Stimulated activated CD4-positive, alpha-beta T cell treated with anti-CD3 and anti-CD28 coated beads, Interleukin-15, amount 100 ng/mL, for 1 hour (primary cell): ENCODE results near the gene OR51A2.
"Not testable (repeated sequence)": the region's sequence is repeated elsewhere in the genome, so short reads cannot be mapped to it uniquely, and the experiment has no call there.

Experiments used
- DNase-seq, 2 donors: peaks; one replicate each; pipeline ENCODE4 v3.0.0-alpha.2; 2020; ENCODE audit warnings: low read depth in 1 of 2, low spot score in 1 of 2

Gene OR51A2, protein sequence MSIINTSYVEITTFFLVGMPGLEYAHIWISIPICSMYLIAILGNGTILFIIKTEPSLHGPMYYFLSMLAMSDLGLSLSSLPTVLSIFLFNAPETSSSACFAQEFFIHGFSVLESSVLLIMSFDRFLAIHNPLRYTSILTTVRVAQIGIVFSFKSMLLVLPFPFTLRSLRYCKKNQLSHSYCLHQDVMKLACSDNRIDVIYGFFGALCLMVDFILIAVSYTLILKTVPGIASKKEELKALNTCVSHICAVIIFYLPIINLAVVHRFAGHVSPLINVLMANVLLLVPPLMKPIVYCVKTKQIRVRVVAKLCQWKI

DNA sequence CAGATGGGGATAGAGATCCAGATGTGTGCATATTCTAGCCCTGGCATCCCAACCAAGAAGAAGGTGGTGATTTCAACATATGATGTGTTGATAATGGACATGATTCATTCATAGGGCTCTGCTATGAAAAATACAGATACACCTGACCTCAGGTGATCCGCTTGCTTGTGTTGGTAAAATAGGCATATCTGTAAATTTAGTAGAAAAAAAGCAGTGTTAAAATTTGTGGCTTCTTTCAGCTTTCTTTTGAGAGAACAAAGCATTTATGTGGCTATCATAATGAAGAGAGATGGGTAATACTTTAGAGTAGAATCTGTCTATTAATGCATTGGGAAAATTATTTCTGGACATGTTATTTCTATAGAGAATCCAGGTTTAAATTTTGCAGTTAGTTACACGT, at the start of gene OR51A2:
OR51A2 (minus strand) TSS at position 101 of the 400 bp plus-strand sequence; CDS start at position 101, 0 bp downstream.
- not testable (repeated sequence) for DNase-seq

DNA sequence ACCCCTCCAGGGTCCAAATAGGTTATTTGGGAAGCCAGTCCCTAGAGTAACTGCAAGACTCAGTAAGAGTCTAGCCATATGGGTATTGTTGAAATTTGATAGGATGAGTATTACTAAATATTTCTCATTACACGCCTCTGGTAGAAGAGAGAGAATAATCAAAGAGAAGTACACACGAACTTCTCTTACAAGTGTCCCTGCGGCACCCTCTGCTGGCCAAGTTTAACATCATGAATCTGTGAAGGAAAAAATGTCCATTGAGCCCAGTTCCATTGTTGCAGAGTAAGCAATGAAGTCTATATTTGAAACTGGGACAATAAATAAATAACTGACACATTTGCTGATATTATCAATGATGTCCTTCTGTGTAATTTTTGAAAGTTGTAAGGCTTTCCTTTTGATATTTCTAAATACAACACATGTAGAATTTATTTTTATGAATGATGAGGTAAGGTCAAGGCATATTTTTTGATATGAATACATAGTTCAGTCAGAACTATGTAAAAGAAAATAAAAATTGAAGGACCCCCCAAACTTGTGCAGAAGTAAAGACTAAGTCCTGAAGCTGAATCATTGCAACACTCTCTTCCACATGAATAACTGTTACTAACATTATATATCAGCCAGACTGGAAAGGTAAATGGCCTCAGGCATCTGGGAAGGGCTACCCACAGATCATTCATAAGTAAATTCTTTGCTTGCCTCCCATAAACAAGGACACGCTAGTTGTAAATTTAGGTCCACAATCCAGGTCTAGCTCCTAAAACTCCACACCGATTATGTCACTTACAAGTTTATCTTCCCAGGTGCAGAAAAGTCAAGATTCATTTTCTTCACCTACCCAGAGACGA, 49.1 kb upstream of the OR51A2 start:
- DNase-seq, result no peak

DNA sequence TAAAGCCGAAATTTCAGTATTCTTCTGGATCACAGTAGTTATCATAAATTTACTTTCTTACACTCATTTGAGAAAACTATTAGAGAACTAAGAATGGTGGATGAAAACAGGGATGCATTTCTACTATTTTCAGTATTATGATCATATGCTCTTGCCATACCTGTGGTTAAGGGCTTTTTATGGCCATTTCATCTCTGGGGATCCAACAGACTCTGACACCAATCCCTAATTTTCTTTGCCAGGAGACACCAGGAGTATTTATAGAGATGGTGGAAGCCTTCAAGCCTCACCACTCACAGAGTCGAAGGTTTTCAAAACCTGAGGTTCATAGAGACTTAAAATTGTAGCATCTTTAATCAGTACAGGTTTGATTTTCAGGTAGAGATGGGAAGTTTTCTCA, 39.0 kb upstream of the OR51A2 start, which contains the start of gene OR51L1:
OR51L1 (plus strand) TSS at position 301 of the 400 bp plus-strand sequence. CDS start 4,132 bp downstream, outside the sequence.
- no peak for DNase-seq

DNA sequence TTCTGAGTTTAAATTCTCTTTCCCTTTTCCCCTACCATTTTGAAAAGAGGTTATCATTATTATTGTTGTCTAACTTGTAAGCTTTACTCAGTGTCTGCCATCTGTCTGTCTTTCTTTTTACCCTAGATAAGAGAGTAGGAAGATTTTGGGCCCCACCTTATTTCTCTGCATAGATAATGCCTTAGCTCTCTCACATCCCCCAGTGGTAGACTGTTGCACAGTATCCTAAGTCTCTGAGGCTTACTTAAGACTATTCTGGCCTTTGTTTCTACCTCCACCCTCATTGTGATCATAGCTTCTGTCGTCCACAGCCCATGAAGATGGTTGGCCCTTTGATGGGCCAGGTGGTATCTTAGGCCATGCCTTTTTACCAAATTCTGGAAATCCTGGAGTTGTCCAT, 35.5 kb upstream of the OR51A2 start:
- DNase-seq, result no peak

DNA sequence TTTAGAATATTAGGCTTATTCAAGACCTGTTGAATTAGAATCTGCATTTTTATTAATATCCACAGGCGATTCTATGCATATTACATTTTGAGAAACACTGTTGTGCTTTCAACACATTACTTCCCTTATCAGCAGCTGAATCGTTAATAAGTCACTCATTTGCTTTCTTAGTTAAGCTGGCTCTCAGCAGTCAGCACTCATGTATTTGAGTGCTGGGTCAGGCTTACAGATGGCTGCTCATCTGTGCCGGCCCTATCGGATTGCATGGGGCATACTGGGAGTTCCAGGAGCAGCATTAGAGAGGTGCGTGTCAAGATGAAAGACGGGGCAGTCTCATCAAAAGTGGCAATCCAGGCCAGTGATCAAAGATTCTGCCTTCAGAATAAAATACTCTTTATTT, 28.3 kb upstream of the OR51A2 start:
- DNase-seq, result no peak

DNA sequence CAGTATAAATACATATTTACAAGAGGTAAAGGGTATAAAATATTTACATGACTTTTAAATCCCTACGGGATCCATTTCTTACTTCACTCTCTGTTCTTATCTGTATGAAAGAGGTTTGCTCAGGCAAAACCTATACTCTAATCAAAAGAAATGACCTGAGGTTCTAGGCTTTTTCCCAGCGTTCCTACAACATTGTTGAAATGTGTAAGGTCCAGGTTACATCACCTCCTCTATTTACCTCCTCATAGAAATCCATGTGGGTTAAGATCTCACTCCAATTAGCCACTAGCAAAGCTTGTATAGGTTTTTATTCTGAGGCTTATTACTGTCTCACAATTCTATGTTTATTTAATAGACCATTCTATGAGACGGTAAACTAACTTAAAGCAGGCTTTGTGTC, 27.2 kb upstream of the OR51A2 start:
- DNase-seq, result no peak

DNA sequence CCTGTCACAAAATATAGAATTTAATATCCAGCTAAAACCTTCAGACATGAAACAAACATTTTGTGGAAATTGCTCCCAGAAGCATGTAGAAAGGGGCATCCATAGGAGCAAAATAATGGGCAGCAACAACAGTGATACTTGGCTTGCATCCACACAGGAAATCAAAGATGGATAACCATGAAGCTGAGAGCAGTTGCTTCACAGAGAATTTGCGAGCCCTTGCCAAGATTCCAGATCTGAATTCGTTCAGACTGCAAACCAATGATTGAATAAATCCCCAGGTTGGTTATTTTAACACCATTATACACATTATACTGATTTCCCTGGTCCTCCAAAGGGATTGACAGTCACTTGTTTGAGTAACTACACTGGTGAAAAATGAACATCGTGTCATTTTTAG, 23.5 kb upstream of the OR51A2 start:
- DNase-seq, result no peak

DNA sequence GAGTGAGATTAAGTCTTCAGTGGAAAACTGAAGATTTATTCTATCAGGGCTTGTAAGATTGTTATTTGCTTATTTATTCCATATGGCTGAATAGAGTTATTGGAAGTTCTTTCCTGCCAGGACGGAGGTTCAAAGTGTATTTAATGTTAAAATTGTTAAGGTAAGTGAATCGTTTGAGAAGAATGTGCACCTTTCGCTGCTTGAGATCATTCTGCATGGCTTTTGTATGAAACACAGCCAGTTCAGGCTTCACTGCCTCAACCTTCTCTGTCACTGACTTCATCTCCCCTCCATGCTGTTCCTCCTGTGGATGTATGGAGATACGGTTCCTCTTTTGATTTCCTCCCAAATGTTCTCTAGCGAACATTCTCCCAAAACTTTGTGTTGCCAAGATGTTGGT, 19.9 kb upstream of the OR51A2 start:
- no peak for DNase-seq

DNA sequence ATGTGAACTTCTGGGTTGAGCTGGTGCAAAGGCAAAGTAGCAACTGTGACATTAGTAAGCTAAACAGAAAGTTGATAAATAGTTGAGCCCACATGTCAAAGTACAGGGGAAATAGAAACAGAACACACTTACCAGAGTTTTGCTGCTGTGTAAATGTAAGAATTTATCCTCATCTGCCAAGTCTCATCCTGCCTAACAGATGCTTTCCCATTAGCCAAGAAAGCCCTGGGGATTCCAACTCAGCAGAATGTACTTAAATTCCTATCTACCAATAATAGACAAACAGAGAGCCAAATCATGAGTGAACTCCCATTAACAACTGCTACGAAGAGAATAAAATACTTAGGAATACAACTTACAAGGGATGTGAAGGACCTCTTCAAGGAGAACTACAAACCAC, 7.3 kb upstream of the OR51A2 start:
- DNase-seq, result no peak

DNA sequence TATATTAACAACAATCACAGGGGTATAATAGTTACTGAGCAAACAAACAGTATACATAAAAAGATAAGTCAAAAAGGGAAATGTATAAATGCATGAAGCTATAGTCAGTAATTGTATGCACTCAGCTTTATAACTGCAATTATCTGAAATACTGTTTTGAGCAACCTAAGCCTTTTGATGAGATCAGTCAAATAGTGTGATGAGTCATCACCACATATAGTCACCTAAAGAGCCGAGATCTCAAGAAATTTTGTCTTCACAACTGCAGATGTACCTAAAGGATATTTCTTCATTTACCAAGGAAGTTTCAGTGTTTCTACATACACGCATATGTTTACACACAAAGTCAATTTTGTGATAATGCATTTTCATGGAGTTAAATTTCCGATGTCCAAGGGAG, 5.4 kb upstream of the OR51A2 start:
- DNase-seq, result no peak

DNA sequence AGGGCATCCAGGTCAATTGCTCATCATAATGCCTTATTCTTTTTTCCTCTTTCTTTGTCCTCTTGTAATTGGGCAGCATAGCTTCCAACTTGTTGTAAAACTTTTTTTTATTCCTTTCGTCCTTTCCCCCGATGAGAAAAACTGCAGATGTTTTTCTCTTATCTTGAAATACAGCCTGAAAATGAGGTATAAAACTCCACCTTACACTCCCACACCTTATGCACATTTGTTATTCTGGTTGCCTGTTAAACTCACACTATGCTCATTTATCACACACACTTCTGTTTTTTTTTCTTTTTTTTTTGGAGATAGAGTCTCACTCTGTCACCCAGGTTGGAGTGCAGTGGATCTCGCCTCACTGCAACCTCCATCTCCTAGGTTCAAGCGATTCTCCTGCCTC, 1.9 kb upstream of the OR51A2 start:
- DNase-seq, result no peak

DNA sequence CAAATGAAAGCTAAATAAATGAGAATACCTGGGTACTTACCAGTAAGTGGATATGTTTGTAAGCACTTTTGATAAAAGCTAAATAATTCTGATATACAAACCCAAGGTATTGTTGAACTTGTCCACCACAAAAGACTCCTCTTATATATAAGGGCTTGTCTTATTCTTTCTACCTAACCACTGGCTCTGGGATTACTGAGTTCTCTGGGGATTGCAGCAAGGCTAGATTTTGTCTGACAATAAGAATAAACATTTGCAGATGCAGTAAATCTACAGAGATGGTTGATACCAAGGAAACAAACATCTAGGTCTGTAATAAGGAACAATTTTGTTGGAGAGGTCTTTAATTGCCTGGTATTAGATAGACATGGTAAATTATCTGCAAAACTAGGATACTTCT, 8.0 kb downstream of the OR51A2 start, which contains the start of gene OR51A4:
OR51A4 (minus strand) TSS at position 101 of the 400 bp plus-strand sequence. CDS start 505 bp downstream, outside the sequence.
- DNase-seq, result no peak

DNA sequence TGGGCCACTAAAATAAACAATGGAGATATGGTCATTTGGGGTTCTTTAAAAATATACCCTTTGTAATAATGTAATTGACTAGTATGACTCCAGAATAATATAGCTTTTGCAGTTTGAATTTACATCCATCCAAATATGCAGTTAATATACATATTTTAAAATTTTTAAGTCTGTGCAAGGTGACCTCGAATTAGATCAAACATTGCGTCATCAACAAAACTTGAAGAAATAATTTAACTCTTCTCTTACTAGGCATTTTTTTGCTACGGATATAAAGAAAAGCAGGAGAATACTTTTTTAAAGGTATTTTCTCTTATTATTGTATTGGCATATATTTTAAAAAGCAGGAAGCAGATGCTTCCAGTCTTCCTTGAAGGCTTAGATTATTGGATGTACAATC, 18.8 kb downstream of the OR51A2 start:
- no peak for DNase-seq

DNA sequence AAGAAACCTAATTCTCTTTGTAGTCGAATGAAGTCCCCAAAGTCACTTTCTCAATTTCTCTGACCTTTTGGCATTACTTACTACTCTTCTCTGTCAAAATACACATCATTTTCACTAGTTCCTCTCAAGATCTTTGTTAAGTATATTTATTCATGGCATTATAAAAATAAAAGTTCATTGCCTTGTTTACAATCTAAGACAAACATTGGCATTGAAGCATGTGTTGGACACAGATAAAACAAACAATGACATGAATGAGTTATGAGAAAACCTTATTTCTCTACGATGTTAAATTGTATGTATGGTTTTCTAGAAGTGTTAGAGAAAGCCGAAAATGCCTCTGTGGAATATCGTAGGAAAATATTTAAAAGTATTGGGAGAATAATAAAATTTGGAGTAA, 22.8 kb downstream of the OR51A2 start:
- DNase-seq, result no peak

DNA sequence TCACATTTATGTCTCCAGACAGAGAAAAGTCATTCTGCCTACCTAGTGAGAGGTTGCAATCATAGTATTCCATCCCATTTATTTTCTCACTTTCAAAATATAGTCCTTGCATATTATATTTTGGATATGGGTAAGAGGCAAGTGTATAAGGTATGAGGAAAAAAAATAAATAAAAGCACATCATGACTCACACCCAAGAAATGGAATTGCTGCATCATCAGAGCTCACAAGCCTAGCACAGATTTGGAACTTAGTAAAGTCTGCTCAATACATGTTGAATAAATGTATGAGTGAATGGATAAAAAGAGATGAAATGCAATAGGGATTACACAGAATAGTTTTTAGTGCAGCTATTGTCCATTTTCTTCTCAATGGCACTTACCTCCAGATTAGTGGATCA, 28.9 kb downstream of the OR51A2 start:
- DNase-seq, result no peak

DNA sequence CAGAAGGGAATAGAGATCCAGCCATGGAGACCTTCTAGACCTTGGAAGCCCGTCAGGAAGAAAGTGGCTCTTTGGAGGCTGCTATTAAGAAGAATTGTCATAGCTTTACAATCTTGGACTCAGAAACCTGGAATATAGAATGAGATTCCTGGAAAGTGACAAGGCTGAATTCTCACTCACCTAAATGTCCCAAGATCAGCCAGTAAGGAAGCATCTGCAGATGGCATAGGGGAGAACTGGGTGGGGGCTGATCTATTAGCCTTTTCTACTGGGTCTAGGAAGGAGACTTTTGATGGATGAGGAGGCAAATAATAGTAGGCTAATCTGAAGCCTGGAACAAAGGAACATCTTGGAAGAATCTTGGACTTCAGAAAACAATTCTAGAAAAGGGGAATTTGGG, 31.3 kb downstream of the OR51A2 start, which contains the start of gene OR51G1:
OR51G1 (minus strand) TSS at position 101 of the 400 bp plus-strand sequence; CDS start at position 101, 0 bp downstream.
- DNase-seq, result no peak

DNA sequence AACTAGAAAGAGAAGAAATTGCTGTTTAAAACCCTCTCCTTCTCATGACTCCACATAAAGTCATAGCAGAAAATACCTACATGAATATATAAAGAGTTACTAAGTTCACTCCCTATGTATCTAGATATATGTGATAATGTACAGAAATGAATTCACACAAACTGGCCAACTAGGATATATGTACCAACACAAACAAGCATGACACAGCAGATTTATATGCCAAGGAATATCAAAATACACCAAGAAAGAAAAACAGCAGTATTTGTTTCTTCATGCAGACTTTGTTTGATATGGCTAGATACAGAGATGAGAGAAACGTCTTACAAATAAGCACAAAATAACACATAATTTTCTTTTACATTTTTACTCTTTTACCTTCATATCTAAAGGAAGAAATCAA, 33.2 kb downstream of the OR51A2 start:
- no peak for DNase-seq

DNA sequence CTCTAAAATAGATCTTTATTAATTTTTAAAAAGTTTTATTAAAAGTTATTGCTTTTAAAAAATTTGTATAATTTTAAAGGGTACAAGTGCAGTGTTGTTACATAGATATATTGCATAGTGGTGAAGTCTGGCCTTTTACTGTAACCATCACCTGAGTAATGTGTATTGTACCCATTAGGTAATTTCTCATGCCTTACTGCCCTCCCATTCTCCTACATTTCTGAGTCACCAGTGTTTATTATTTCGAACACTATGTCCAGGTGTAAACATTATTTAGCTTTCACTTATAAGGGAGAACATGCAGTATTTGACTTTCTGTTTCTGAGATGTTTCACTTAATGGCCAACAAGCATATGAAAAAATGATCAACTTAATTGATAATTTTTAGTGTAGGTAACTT, 33.7 kb downstream of the OR51A2 start:
- DNase-seq, result no peak

DNA sequence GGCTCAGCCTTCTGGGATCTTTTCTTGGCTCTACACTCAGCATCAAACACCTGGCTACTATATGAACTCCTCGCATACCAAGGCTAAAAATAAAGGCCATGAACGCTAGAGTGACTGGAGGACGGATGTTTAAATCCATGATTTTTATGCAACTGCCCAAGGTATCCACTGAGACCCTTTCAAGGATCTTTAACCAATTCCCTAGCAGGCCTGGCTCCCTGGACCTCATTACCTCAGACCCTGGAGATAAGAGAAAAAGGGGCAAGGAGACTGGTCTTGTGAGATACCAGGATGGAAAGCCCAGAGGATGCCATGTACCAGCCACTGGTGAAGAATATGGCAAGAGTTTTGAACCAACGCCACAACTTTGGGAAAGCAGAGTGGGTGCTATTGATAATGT, 36.3 kb downstream of the OR51A2 start, which contains the start of gene OR51G2:
OR51G2 (minus strand) TSS at position 101 of the 400 bp plus-strand sequence. CDS start 3,687 bp downstream, outside the sequence.
- DNase-seq, result no peak

DNA sequence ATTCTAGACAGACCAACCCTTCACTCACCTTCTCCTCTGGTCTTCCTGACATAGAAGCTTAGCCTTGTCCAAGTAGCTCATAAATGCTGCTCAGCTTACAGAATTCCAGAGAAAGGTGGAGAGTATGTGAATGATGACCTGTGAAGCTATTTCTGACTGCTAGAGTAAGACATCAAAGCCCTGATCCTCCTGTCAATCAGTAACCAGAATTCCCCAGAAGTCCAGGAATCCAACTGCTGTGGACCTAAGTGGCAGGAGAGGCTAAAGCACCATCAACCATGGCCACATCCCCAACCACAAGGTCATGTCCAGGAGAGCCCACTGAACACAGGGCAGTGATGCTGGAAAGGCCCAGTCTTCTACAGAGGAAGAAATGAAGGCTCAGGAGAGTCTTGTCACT, 38.9 kb downstream of the OR51A2 start:
- no peak for DNase-seq
